Measurements from ENCODE around the gene OTUD1. TPM values are rescaled to one million over a fixed set of nuclear protein-coding genes. Genes with fewer than 3 reads are reported as not detected.

The OTUD1 gene
- total and polyA plus RNA-seq, 4 experiments from 2014 or later = 6.5 to 37.7 (median 26.8) TPM

- H3K9me3 ChIP-seq (ENCODE audit: control insufficient read depth in 1 of 2, low read length in 2 of 2) = no peaks in the 10 kb centered on the region
- Mint-ChIP-seq H3K27me3 (peaks cover 0 to 8% of the 10 kb centered on the region in 2 donors), H3K4me1 (no peaks in the 10 kb centered on the region), H3K27ac (no peak overlapping the region), H3K36me3 (peaks cover 0 to 3% of the 10 kb centered on the region in 2 donors), H3K4me3 (no peak overlapping the region), H3K9me3 (no peaks in the 10 kb centered on the region)
- H3K27me3 ChIP-seq (ENCODE audit: insufficient read depth, low read length) = no peaks in the 10 kb centered on the region
- H3K4me1 ChIP-seq (ENCODE audit: insufficient read depth, low read length) = no peaks in the 10 kb centered on the region
- DNase-seq = no peak
- no peak overlapping the region for H3K27ac ChIP-seq (ENCODE audit: low read depth, low read length)
- no peaks in the 10 kb centered on the region for H3K36me3 ChIP-seq (ENCODE audit: insufficient read depth, low read length)
- ChIA-PET POLR2A (ENCODE audit: partially characterized antibody) (no interaction called here), CTCF (ENCODE audit: partially characterized antibody) (no interaction called here)
- H3K4me3 ChIP-seq (ENCODE audit: low read length in 2 of 2) = no peak overlapping the region
- intact Hi-C loops (cut with micrococcal nuclease) = no loop called here
Measured at GRCh38 chr10:23479798-23480473, 41.1 kb downstream of the OTUD1 start.

DNA sequence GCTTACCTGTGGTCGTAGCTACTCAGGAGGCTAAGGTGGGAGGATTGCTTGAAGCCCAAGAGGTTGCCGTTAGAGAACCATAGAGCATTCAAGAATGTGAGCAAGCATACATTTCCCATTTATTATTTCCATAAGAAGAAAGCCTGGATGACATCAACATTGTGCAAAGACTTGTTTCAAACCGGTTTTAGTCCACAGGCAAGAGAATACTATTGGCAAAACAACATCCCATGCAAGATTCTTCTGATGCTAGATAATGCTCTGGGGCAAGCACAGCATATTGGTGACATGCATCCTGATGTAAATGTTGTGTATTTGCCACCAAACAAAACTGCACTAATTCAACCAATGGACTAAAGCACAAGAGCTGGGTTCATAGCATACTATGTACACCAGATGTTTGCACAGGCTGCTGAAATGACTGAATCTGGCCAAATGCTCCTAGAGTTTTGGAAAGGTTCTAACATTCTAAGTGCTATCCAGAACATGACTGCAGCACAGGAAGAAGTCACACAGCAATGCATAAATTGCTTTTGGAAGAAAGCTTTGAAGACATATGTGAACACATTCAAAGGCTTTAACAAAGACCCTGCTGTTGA is 42.6 kb downstream of the OTUD1 start:
- Histone ChIP-seq H3K9me3 (ENCODE audit: control insufficient read depth in 1 of 2, low read length in 2 of 2) (no peaks in the 10 kb centered on the region), H3K4me3 (ENCODE audit: low read length in 2 of 2) (no peak overlapping the region), H3K27me3 (ENCODE audit: insufficient read depth, low read length) (no peaks in the 10 kb centered on the region), H3K4me1 (ENCODE audit: insufficient read depth, low read length) (no peaks in the 10 kb centered on the region), H3K36me3 (ENCODE audit: insufficient read depth, low read length) (no peaks in the 10 kb centered on the region), H3K27ac (ENCODE audit: low read depth, low read length) (no peak overlapping the region)
- intact Hi-C loops (cut with micrococcal nuclease) = no loop called here
- Mint-ChIP-seq H3K36me3 (no peaks in the 10 kb centered on the region), H3K9me3 (no peaks in the 10 kb centered on the region), H3K27ac (no peak overlapping the region), H3K4me1 (no peaks in the 10 kb centered on the region), H3K4me3 (no peak overlapping the region), H3K27me3 (peaks cover 0 to 8% of the 10 kb centered on the region in 2 donors)
- ChIA-PET CTCF (ENCODE audit: partially characterized antibody) (interaction anchor here (0.6 to 1.0 kb wide), 2 partner anchors 167 to 367 kb away, joined by 3 read pairs; no protein-coding TSS in a partner anchor), POLR2A (ENCODE audit: partially characterized antibody) (no interaction called here)
- DNase-seq = no peak

GRCh38 chr10:23490115-23490514 is 51.2 kb downstream of the OTUD1 start:
- Mint-ChIP-seq H3K27me3 (peaks cover 4 to 12% of the 10 kb centered on the region in 2 donors), H3K4me1 (no peaks in the 10 kb centered on the region), H3K9me3 (no peaks in the 10 kb centered on the region), H3K4me3 (no peak overlapping the region), H3K27ac (no peak overlapping the region), H3K36me3 (no peaks in the 10 kb centered on the region)
- intact Hi-C loops (cut with micrococcal nuclease) = no loop called here
- Histone ChIP-seq H3K4me3 (ENCODE audit: low read length in 2 of 2) (no peak overlapping the region), H3K4me1 (ENCODE audit: insufficient read depth, low read length) (no peaks in the 10 kb centered on the region), H3K27me3 (ENCODE audit: insufficient read depth, low read length) (no peaks in the 10 kb centered on the region), H3K27ac (ENCODE audit: low read depth, low read length) (no peak overlapping the region), H3K36me3 (ENCODE audit: insufficient read depth, low read length) (no peaks in the 10 kb centered on the region), H3K9me3 (ENCODE audit: control insufficient read depth in 1 of 2, low read length in 2 of 2) (no peaks in the 10 kb centered on the region)
- DNase-seq = no peak
- ChIA-PET POLR2A (ENCODE audit: partially characterized antibody) (no interaction called here), CTCF (ENCODE audit: partially characterized antibody) (interaction anchor here (1.3 kb wide), 1 partner anchor 36 kb away, joined by 3 read pairs; no protein-coding TSS in a partner anchor)

Small RNAs within 50 kb of the gene (microRNA-seq; reads per million reads assigned to microRNA genes)
- not detected for gene MIR1254-2 (ENCODE audit: borderline microRNAs expressed, borderline number of aligned reads, borderline replicate concordance)

Other genes with a start within 250 kb of the OTUD1 start
- gene PTF1A, start 246.8 kb upstream of the OTUD1 start, total RNA-seq = not detected
- gene PTF1A, start 246.8 kb upstream of the OTUD1 start, polyA plus RNA-seq = not detected
- not detected for gene C10orf67, start 94.3 kb upstream of the OTUD1 start, total RNA-seq
- gene C10orf67, start 94.3 kb upstream of the OTUD1 start, polyA plus RNA-seq = under 1 TPM; 0.16 to 0.31 TPM

All from CD4-positive, alpha-beta memory T cell (primary cell).